ENCODE measurements around the gene ELK3.

GRCh38 chr12:96236221-96236822, 42.1 kb downstream of the ELK3 start:
- TF ChIP-seq CTCF (IDR thresholded peaks at IDR 0.05; ENCODE audit: insufficient read depth, low read length), result no peak
- no peak for TF ChIP-seq SPI1 (IDR thresholded peaks at IDR 0.05; ENCODE audit: borderline replicate concordance, low read depth)
- TF ChIP-seq REST (IDR thresholded peaks at IDR 0.05; ENCODE audit: insufficient replicate concordance, low read depth), result no peak
- TF ChIP-seq GABPA (IDR thresholded peaks at IDR 0.05; ENCODE audit: low read depth), result no peak
- TF ChIP-seq POLR2AphosphoS5 (IDR thresholded peaks at IDR 0.05; ENCODE audit: low read depth), result no peak
